IMR-90 (cell line): ENCODE data around the gene NANOGP8. TPM values are rescaled to one million over a fixed set of nuclear protein-coding genes. Genes with fewer than 3 reads are reported as not detected.

Experiments
- ATAC-seq: fragments of 200-7000 bp; cut with Tn5 transposase; 2 replicates; pipeline ENCODE4 v1.9.1; 2020; ENCODE audit warnings: low read depth, mild to moderate bottlenecking, moderate library complexity
- BruUV-seq: library from RNA; stranded (reverse); fragments of 400-500 nt; replicated peaks from 2 replicates; lab custom pipeline; 2021; lab: Mats Ljungman, UMichigan
- CTCF ChIA-PET: fragments of 300-600 bp; formaldehyde crosslinking; extraction: SDS; loops from one replicate; lab custom pipeline; 2021; ENCODE audit warnings: antibody characterized with exemption; lab: Yijun Ruan, JAX
- POLR2A ChIA-PET: fragments of 300-600 bp; sonication (Branson Sonifier 250); formaldehyde crosslinking; loops from one replicate; lab custom pipeline; 2022; ENCODE audit warnings: antibody characterized with exemption; ENCODE audit not compliant: unreplicated experiment; lab: Charles Lee
- DNase-seq: peaks from one replicate; pipeline ENCODE4 v3.0.0; 2013
- H2AFZ ChIP-seq: replicated peaks from 2 replicates; pipeline ENCODE3; 2013; ENCODE audit warnings: low read length, mild to moderate bottlenecking; ENCODE audit not compliant: poor library complexity
- H2AK5ac ChIP-seq: 2 replicates; pipeline ENCODE4 v1.6.1; 2013; ENCODE audit warnings: low read depth, low read length, inconsistent platforms
- H2AK9ac ChIP-seq: replicated peaks from 2 replicates; pipeline ENCODE3; 2013; ENCODE audit warnings: mild to moderate bottlenecking, low read depth, low read length, moderate library complexity; ENCODE audit not compliant: poor library complexity
- H2BK120ac ChIP-seq: 2 replicates; pipeline ENCODE4 v1.6.1; 2013; ENCODE audit warnings: low read depth, low read length, inconsistent platforms
- H2BK15ac ChIP-seq: 3 replicates; pipeline ENCODE4 v1.6.1; 2013; ENCODE audit warnings: low read depth, low read length, inconsistent platforms
- H2BK20ac ChIP-seq: 2 replicates; pipeline ENCODE4 v1.6.1; 2013; ENCODE audit warnings: low read depth, mild to moderate bottlenecking, inconsistent platforms, low read length, moderate library complexity
- H2BK5ac ChIP-seq: 2 replicates; pipeline ENCODE4 v1.6.1; 2013; ENCODE audit warnings: mild to moderate bottlenecking, low read depth, low read length, inconsistent platforms; ENCODE audit not compliant: poor library complexity, severe bottlenecking
- H3K14ac ChIP-seq: replicated peaks from 2 replicates; pipeline ENCODE4 v1.6.1; 2013; ENCODE audit warnings: low read depth, low read length, inconsistent platforms
- H3K18ac ChIP-seq: 2 replicates; pipeline ENCODE4 v1.6.1; 2013; ENCODE audit warnings: low read depth, low read length, control low read depth
- H3K23ac ChIP-seq: 2 replicates; pipeline ENCODE4 v1.6.1; 2013; ENCODE audit warnings: low read depth, low read length, inconsistent platforms
- H3K27ac ChIP-seq: 2 replicates; pipeline ENCODE4 v1.5.1; 2013; ENCODE audit warnings: mild to moderate bottlenecking, control low read depth, low read length; ENCODE audit not compliant: insufficient read depth
- H3K27me3 ChIP-seq: 2 replicates; pipeline ENCODE4 v1.6.1; 2013; ENCODE audit warnings: low read length; ENCODE audit not compliant: control insufficient read depth, insufficient read depth
- H3K36me3 ChIP-seq: 2 replicates; pipeline ENCODE4 v1.6.1; 2013; ENCODE audit warnings: low read length, mixed read lengths; ENCODE audit not compliant: control insufficient read depth, insufficient read depth
- H3K4ac ChIP-seq: 2 replicates; pipeline ENCODE4 v1.6.1; 2013; ENCODE audit warnings: low read depth, low read length, inconsistent platforms
- H3K4me1 ChIP-seq: 2 replicates; pipeline ENCODE4 v1.6.1; 2013; ENCODE audit warnings: low read length, mixed read lengths; ENCODE audit not compliant: control insufficient read depth, insufficient read depth
- H3K4me2 ChIP-seq: 2 replicates; pipeline ENCODE4 v1.6.1; 2013; ENCODE audit warnings: low read depth, mild to moderate bottlenecking, control low read depth, low read length, moderate library complexity
- H3K4me3 ChIP-seq: 2 replicates; pipeline ENCODE4 v1.5.1; 2013; ENCODE audit warnings: low read depth, mild to moderate bottlenecking, control low read depth, low read length, moderate library complexity; ENCODE audit not compliant: insufficient read depth
- H3K56ac ChIP-seq: 2 replicates; pipeline ENCODE4 v1.6.1; 2013; ENCODE audit warnings: low read length, inconsistent platforms; ENCODE audit not compliant: insufficient read depth; ENCODE audit errors: extremely low read depth
- H3K79me1 ChIP-seq, 2 experiments: 2 replicates each; pipeline ENCODE4 v1.6.1; 2013; ENCODE audit warnings: low read length in 2 of 2, inconsistent platforms in 1 of 2, low read depth in 1 of 2
- H3K9ac ChIP-seq: 2 replicates; pipeline ENCODE4 v1.6.1; 2013; ENCODE audit warnings: low read depth, low read length, control low read depth
- H3K9me1 ChIP-seq: 2 replicates; pipeline ENCODE4 v1.6.1; 2013; ENCODE audit warnings: low read length, inconsistent platforms; ENCODE audit not compliant: insufficient read depth
- H3K9me3 ChIP-seq: 2 replicates; pipeline ENCODE4 v1.6.1; 2013; ENCODE audit warnings: low read length; ENCODE audit not compliant: control insufficient read depth, insufficient read depth
- H4K20me1 ChIP-seq: 2 replicates; pipeline ENCODE4 v1.6.1; 2013; ENCODE audit warnings: low read length, inconsistent platforms; ENCODE audit not compliant: insufficient read depth
- H4K5ac ChIP-seq: 2 replicates; pipeline ENCODE4 v1.6.1; 2013; ENCODE audit warnings: mild to moderate bottlenecking, low read depth, low read length, control low read depth
- H4K8ac ChIP-seq, 2 experiments: 2 replicates each; pipeline ENCODE4 v1.6.1; 2013; ENCODE audit warnings: low read depth in 2 of 2, low read length in 2 of 2, control low read depth in 1 of 2, inconsistent platforms in 1 of 2
- H4K91ac ChIP-seq: 2 replicates; pipeline ENCODE4 v1.6.1; 2013; ENCODE audit warnings: low read depth, low read length, inconsistent platforms; ENCODE audit not compliant: insufficient read depth
- POLR2A ChIP-seq: IDR thresholded peaks from 2 replicates; pipeline ENCODE4 v1.6.1; 2012; ENCODE audit warnings: mild to moderate bottlenecking, low read depth, low read length
- RAD21 ChIP-seq: IDR thresholded peaks from 2 replicates; pipeline ENCODE4 v1.6.1; 2012; ENCODE audit warnings: low read length, improper control_type of control experiment
- RCOR1 ChIP-seq: IDR thresholded peaks from 2 replicates; pipeline ENCODE4 v1.6.1; 2012; ENCODE audit warnings: mild to moderate bottlenecking, low read length, improper control_type of control experiment; ENCODE audit not compliant: insufficient replicate concordance
- SMC3 ChIP-seq: fragments of 150-350 bp; IDR thresholded peaks from 2 replicates; pipeline ENCODE4 v1.6.1; 2016; ENCODE audit warnings: low read depth, mild to moderate bottlenecking, antibody characterized with exemption, low read length, moderate library complexity
- WGBS, 2 experiments: methylation state at CpG; one replicate each; pipeline versions ENCODE4 v1.1.5 to v1.1.7; 2013; ENCODE audit warnings: missing lambda C conversion rate in 2 of 2; ENCODE audit not compliant: insufficient read length in 1 of 2; ENCODE audit errors: extremely low coverage in 2 of 2; 5-methylcytosine and 5-hydroxymethylcytosine counted together
- dilution Hi-C: fragments of 300-500 bp; cut with HindIII; formaldehyde crosslinking; loops from one replicate; pipeline ENCODE4 v1.14.3; 2018; ENCODE audit warnings: low sequenced_read_pairs; ENCODE audit not compliant: unreplicated experiment
- in situ Hi-C: fragments of 300-500 bp; cut with MboI; formaldehyde crosslinking; loops from 3 replicates; pipeline ENCODE4 v1.14.3; 2019; ENCODE audit warnings: low sequenced_read_pairs, inconsistent platforms, mixed read lengths
- intact Hi-C: fragments of 100-400 bp; cut with micrococcal nuclease; formaldehyde crosslinking; loops from 2 replicates; pipeline ENCODE4 v1.10.0; 2022
- polyA plus RNA-seq, 3 experiments: library from polyadenylated mRNA; depleted of rRNA; stranded (reverse); fragments of >200 nt; gene quantifications; 2 replicates each; pipeline ENCODE4 v1.2.3, GENCODE V29; 2012; ENCODE audit warnings: low replicate concordance in 1 of 3
- total RNA-seq: library from RNA; depleted of rRNA; stranded (reverse); fragments of >200 nt; gene quantifications from 2 replicates; pipeline ENCODE4 v1.2.3, GENCODE V29; 2012
- TF ChIP-seq, protein P1 (sequence below): conservative IDR thresholded peaks from 2 replicates; pipeline ENCODE4 v1.5.1; 2012; ENCODE audit warnings: mild to moderate bottlenecking, low read depth, low read length, improper control_type of control experiment

NANOGP8 gene
- total and polyA plus RNA-seq, 2 of the 4 experiments (the other 2 are of a cell fraction): not detected

DNA sequence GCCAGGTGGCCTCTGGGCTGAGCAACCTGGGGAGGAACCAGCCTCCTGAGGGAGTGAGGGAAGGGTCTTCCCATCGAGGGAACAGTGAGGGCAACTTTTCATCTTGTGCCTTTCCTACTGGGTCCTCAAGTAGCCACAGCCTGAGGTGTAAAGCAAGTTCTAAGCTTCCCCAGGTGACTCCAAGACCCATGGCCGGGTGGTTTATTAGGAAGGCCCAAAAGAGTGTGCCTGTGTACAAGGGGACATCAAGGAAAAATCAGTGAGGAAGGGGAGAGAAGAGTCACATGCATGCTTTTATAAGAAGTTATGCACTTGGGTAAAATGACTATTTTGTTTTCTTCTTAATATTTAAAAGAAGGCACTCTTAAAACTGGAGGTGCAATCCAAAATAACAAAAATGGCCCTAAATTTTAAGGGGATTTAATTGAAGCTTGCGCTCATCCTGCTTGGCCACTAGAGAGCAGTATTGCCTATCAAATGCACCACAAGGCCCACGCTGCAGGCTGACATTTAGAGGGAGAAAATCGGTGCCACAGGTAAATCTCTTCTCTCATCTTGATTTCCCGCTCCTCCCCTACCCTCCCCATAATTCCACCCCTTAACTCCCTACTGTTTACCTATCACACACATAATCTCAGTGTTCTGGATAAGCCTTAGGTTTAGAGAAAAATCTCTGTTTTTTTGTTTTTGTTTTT, 6.7 kb downstream of the NANOGP8 start:
- no peak overlapping the region for H4K5ac ChIP-seq
- no peak overlapping the region for H2BK5ac ChIP-seq
- WGBS, 2 experiments: no CpG with 5 or more reads among the region's 6 CpGs
- H3K9me3 ChIP-seq: no peaks in the 10 kb centered on the region; the same call in 1 of the 2 replicates
- no peak overlapping the region for H2BK15ac ChIP-seq
- no peak overlapping the region for H3K4me2 ChIP-seq
- no peak overlapping the region for H3K23ac ChIP-seq
- H2BK20ac ChIP-seq: peak overlapping the region; percentile 58; the same call in 1 of the 2 replicates
- ChIA-PET POLR2A (no interaction called here), CTCF (interaction anchor here (0.6 to 3.5 kb wide), 3 partner anchors 73 to 365 kb away, joined by 3 to 31 read pairs (median 8); no protein-coding TSS in a partner anchor)
- in situ Hi-C loops (loop anchor here (5.0 to 10.0 kb wide), 2 partner anchors 206 to 369 kb away; no protein-coding TSS in a partner anchor), intact Hi-C loops (loop anchor here (1.0 to 10.0 kb wide), 3 partner anchors 366 to 676 kb away; no protein-coding TSS in a partner anchor), dilution Hi-C loops (no loop called here)
- TF ChIP-seq RAD21 (peak; percentile 97), RCOR1 (no peak), POLR2A (0 out of 2 replicates have a peak, but pooled peaks have one; percentile 47), SMC3 (peak; percentile 90)
- TF ChIP-seq, protein P1, sequence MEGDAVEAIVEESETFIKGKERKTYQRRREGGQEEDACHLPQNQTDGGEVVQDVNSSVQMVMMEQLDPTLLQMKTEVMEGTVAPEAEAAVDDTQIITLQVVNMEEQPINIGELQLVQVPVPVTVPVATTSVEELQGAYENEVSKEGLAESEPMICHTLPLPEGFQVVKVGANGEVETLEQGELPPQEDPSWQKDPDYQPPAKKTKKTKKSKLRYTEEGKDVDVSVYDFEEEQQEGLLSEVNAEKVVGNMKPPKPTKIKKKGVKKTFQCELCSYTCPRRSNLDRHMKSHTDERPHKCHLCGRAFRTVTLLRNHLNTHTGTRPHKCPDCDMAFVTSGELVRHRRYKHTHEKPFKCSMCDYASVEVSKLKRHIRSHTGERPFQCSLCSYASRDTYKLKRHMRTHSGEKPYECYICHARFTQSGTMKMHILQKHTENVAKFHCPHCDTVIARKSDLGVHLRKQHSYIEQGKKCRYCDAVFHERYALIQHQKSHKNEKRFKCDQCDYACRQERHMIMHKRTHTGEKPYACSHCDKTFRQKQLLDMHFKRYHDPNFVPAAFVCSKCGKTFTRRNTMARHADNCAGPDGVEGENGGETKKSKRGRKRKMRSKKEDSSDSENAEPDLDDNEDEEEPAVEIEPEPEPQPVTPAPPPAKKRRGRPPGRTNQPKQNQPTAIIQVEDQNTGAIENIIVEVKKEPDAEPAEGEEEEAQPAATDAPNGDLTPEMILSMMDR: peak; percentile 95
- H4K8ac ChIP-seq: 0 out of 4 replicates have a peak overlapping the region, but pooled peaks of 1 of the 2 experiments have one; percentile 37
- no peak overlapping the region for H2AFZ ChIP-seq
- H3K4me3 ChIP-seq: no peak overlapping the region
- DNase-seq (peak; percentile 72), ATAC-seq (peak; percentile 80)
- H4K91ac ChIP-seq: no peak overlapping the region
- no peak overlapping the region for H3K4ac ChIP-seq
- no peak overlapping the region for H3K56ac ChIP-seq
- H3K14ac ChIP-seq: no peak overlapping the region
- H3K79me1 ChIP-seq: no peaks in the 10 kb centered on the region
- H3K9ac ChIP-seq: no peak overlapping the region
- H2AK5ac ChIP-seq: peak overlapping the region; percentile 31; the same call in 1 of the 2 replicates
- no peaks in the 10 kb centered on the region for H3K27me3 ChIP-seq
- no peak overlapping the region for H3K18ac ChIP-seq
- no peak overlapping the region for H2AK9ac ChIP-seq
- H2BK120ac ChIP-seq: peak overlapping the region; percentile 49; the same call in 1 of the 2 replicates
- no peaks in the 10 kb centered on the region for H4K20me1 ChIP-seq
- H3K36me3 ChIP-seq: no peaks in the 10 kb centered on the region
- no peaks in the 10 kb centered on the region for H3K9me1 ChIP-seq
- no peak overlapping the region for H3K27ac ChIP-seq
- H3K4me1 ChIP-seq: peaks cover 5% of the 10 kb centered on the region; the same call in 1 of the 2 replicates
- BruUV-seq: no TSS peak
